ENCODE results near the gene SH3TC2. TPM values are rescaled to one million over a fixed set of nuclear protein-coding genes. Genes with fewer than 3 reads are reported as not detected.

The SH3TC2 gene
- total RNA-seq, 1 donor from 2014 or later, result 0.13 TPM

GRCh38 chr5:148957591-148958202, 105.2 kb downstream of the SH3TC2 start:
- Mint-ChIP-seq H3K27ac (ENCODE audit: unreplicated experiment) (no peak overlapping the region), H3K9me3 (ENCODE audit: unreplicated experiment) (no peaks in the 10 kb centered on the region), H3K27me3 (ENCODE audit: unreplicated experiment) (peaks cover 12% of the 10 kb centered on the region), H3K4me3 (ENCODE audit: unreplicated experiment) (no peak overlapping the region), H3K4me1 (ENCODE audit: unreplicated experiment) (no peaks in the 10 kb centered on the region), H3K36me3 (ENCODE audit: low read depth, unreplicated experiment) (no peaks in the 10 kb centered on the region)
- TF ChIP-seq CTCF (IDR thresholded peaks at IDR 0.05; ENCODE audit: unreplicated experiment), result peak; percentile 85
- DNase-seq (ENCODE audit: low spot score), result peak; percentile 67

- TF ChIP-seq CTCF (IDR thresholded peaks at IDR 0.05; ENCODE audit: unreplicated experiment), result no peak
- no peaks in the 10 kb centered on the region for H3K36me3 Mint-ChIP-seq (ENCODE audit: low read depth, unreplicated experiment)
- H3K27me3 Mint-ChIP-seq (ENCODE audit: unreplicated experiment), result peaks cover 12% of the 10 kb centered on the region
- H3K27ac Mint-ChIP-seq (ENCODE audit: unreplicated experiment), result no peak overlapping the region
- no peak for DNase-seq (ENCODE audit: low spot score)
- H3K4me1 Mint-ChIP-seq (ENCODE audit: unreplicated experiment), result no peaks in the 10 kb centered on the region
- no peaks in the 10 kb centered on the region for H3K9me3 Mint-ChIP-seq (ENCODE audit: unreplicated experiment)
- no peak overlapping the region for H3K4me3 Mint-ChIP-seq (ENCODE audit: unreplicated experiment)
Measured at GRCh38 chr5:148956477-148957385, 106.1 kb downstream of the SH3TC2 start.

Small RNAs within 50 kb of the gene (microRNA-seq; reads per million reads assigned to microRNA genes)
- gene MIR584 (ENCODE audit: unreplicated experiment), result 6.6 reads per million, percentile 52 among the genes with 10 or more reads in this experiment

Other genes starting within 250 kb of the SH3TC2 start
- gene ADRB2, start 236.5 kb downstream of the SH3TC2 start, total RNA-seq (ENCODE audit: unreplicated experiment), result 0.36 TPM
- gene ABLIM3, start 78.4 kb upstream of the SH3TC2 start, total RNA-seq (ENCODE audit: unreplicated experiment), result 3.6 TPM
- gene AFAP1L1, start 208.8 kb upstream of the SH3TC2 start, total RNA-seq (ENCODE audit: unreplicated experiment), result 393 TPM